ENCODE results near the gene C15orf61.

The C15orf61 gene

GRCh38 chr15:67550522-67550921, 29.6 kb downstream of the C15orf61 start:
- no peaks in the 10 kb centered on the region for H3K9me3 ChIP-seq (replicated peaks in 1 of 2; ENCODE audit: control insufficient read depth in 2 of 2, insufficient read depth in 1 of 2, low read depth in 1 of 2, low read length in 2 of 2)
- no peak overlapping the region for H2BK15ac ChIP-seq (ENCODE audit: low read length)
- DNase-seq (ENCODE audit: low spot score), result no peak
- no peak overlapping the region for H4K8ac ChIP-seq (ENCODE audit: low read depth, low read length)
- no peak overlapping the region for H3K4ac ChIP-seq (ENCODE audit: low read length)
- H2AK5ac ChIP-seq (ENCODE audit: low read depth, low read length), result no peak overlapping the region
- no peak overlapping the region for H3K18ac ChIP-seq (ENCODE audit: low read length)
- no peaks in the 10 kb centered on the region for H3K27me3 ChIP-seq (ENCODE audit: control insufficient read depth in 3 of 3, insufficient read depth in 3 of 3, low read depth in 1 of 3, low read length in 3 of 3)
- no peak overlapping the region for H4K91ac ChIP-seq (ENCODE audit: low read depth, low read length, poor library complexity)
- H3K79me1 ChIP-seq (ENCODE audit: low read depth, low read length), result no peaks in the 10 kb centered on the region
- H3K14ac ChIP-seq (ENCODE audit: low read length), result no peak overlapping the region
- no peak overlapping the region for H2BK120ac ChIP-seq (ENCODE audit: low read depth, low read length)
- H2BK12ac ChIP-seq (ENCODE audit: low read length), result no peak overlapping the region
- H3K27ac ChIP-seq (replicated peaks; ENCODE audit: low read length), result no peak overlapping the region
- no CpG with 5 or more reads among the region's 4 CpGs for WGBS, 2 donors (ENCODE audit: extremely low coverage in 2 of 2, insufficient read length in 2 of 2, insufficient replicate concordance in 1 of 2)
- H3K4me3 ChIP-seq (ENCODE audit: low read length in 2 of 2), result no peak overlapping the region
- H3K4me2 ChIP-seq (ENCODE audit: insufficient read depth, low read length, poor library complexity, severe bottlenecking), result no peak overlapping the region
- H3K9ac ChIP-seq (ENCODE audit: low read depth, low read length, poor library complexity), result no peak overlapping the region
- H2AFZ ChIP-seq (ENCODE audit: low read length), result no peak overlapping the region
- no peak overlapping the region for H3K23ac ChIP-seq (ENCODE audit: low read depth, low read length, poor library complexity)
- peaks cover 6 to 31% of the 10 kb centered on the region in 2 donors for H3K36me3 ChIP-seq (replicated peaks in 1 of 2; ENCODE audit: control insufficient read depth in 2 of 2, insufficient read depth in 2 of 2, low read length in 2 of 2)
- peaks cover 5 to 24% of the 10 kb centered on the region in 2 donors for H3K4me1 ChIP-seq (ENCODE audit: control insufficient read depth in 2 of 2, insufficient read depth in 1 of 2, low read depth in 1 of 2, low read length in 2 of 2)
- H2BK5ac ChIP-seq (ENCODE audit: low read length), result no peak overlapping the region

- H4K8ac ChIP-seq (ENCODE audit: low read depth, low read length), result no peak overlapping the region
- H3K23ac ChIP-seq (ENCODE audit: low read depth, low read length, poor library complexity), result no peak overlapping the region
- peaks cover 4 to 25% of the 10 kb centered on the region in 2 donors for H3K36me3 ChIP-seq (replicated peaks in 1 of 2; ENCODE audit: control insufficient read depth in 2 of 2, insufficient read depth in 2 of 2, low read length in 2 of 2)
- H2BK120ac ChIP-seq (ENCODE audit: low read depth, low read length), result no peak overlapping the region
- no peak overlapping the region for H3K4me2 ChIP-seq (ENCODE audit: insufficient read depth, low read length, poor library complexity, severe bottlenecking)
- H3K4me1 ChIP-seq (ENCODE audit: control insufficient read depth in 2 of 2, insufficient read depth in 1 of 2, low read depth in 1 of 2, low read length in 2 of 2), result peaks cover 5 to 24% of the 10 kb centered on the region in 2 donors
- H3K27me3 ChIP-seq (ENCODE audit: control insufficient read depth in 3 of 3, insufficient read depth in 3 of 3, low read depth in 1 of 3, low read length in 3 of 3), result no peaks in the 10 kb centered on the region
- no peak overlapping the region for H2BK5ac ChIP-seq (ENCODE audit: low read length)
- no peak overlapping the region for H3K9ac ChIP-seq (ENCODE audit: low read depth, low read length, poor library complexity)
- no peak overlapping the region for H2AFZ ChIP-seq (ENCODE audit: low read length)
- WGBS, 2 donors (ENCODE audit: extremely low coverage in 2 of 2, insufficient read length in 2 of 2, insufficient replicate concordance in 1 of 2), result no CpG with 5 or more reads among the region's 1 CpG
- H3K27ac ChIP-seq (replicated peaks; ENCODE audit: low read length), result no peak overlapping the region
- H2AK5ac ChIP-seq (ENCODE audit: low read depth, low read length), result no peak overlapping the region
- no peak overlapping the region for H3K4me3 ChIP-seq (ENCODE audit: low read length in 2 of 2)
- DNase-seq (ENCODE audit: low spot score), result no peak
- H2BK15ac ChIP-seq (ENCODE audit: low read length), result no peak overlapping the region
- no peak overlapping the region for H2BK12ac ChIP-seq (ENCODE audit: low read length)
- H3K4ac ChIP-seq (ENCODE audit: low read length), result no peak overlapping the region
- no peak overlapping the region for H3K14ac ChIP-seq (ENCODE audit: low read length)
- H3K79me1 ChIP-seq (ENCODE audit: low read depth, low read length), result no peaks in the 10 kb centered on the region
- no peaks in the 10 kb centered on the region for H3K9me3 ChIP-seq (replicated peaks in 1 of 2; ENCODE audit: control insufficient read depth in 2 of 2, insufficient read depth in 1 of 2, low read depth in 1 of 2, low read length in 2 of 2)
- no peak overlapping the region for H3K18ac ChIP-seq (ENCODE audit: low read length)
- no peak overlapping the region for H4K91ac ChIP-seq (ENCODE audit: low read depth, low read length, poor library complexity)
These were observed 30.3 kb downstream of the C15orf61 start for GRCh38 chr15:67551207-67551743.

- H3K27me3 ChIP-seq (ENCODE audit: control insufficient read depth in 3 of 3, insufficient read depth in 3 of 3, low read depth in 1 of 3, low read length in 3 of 3), result no peaks in the 10 kb centered on the region
- H3K9me3 ChIP-seq (replicated peaks in 1 of 2; ENCODE audit: control insufficient read depth in 2 of 2, insufficient read depth in 1 of 2, low read depth in 1 of 2, low read length in 2 of 2), result peaks cover 4 to 9% of the 10 kb centered on the region in 2 donors
- no peak overlapping the region for H3K18ac ChIP-seq (ENCODE audit: low read length)
- H3K14ac ChIP-seq (ENCODE audit: low read length), result no peak overlapping the region
- DNase-seq (ENCODE audit: low spot score), result no peak
- H3K9ac ChIP-seq (ENCODE audit: low read depth, low read length, poor library complexity), result no peak overlapping the region
- H3K4me3 ChIP-seq (ENCODE audit: low read length in 2 of 2), result no peak overlapping the region
- no peak overlapping the region for H4K91ac ChIP-seq (ENCODE audit: low read depth, low read length, poor library complexity)
- H2BK5ac ChIP-seq (ENCODE audit: low read length), result no peak overlapping the region
- H4K8ac ChIP-seq (ENCODE audit: low read depth, low read length), result no peak overlapping the region
- no peak overlapping the region for H3K23ac ChIP-seq (ENCODE audit: low read depth, low read length, poor library complexity)
- no peak overlapping the region for H3K4me2 ChIP-seq (ENCODE audit: insufficient read depth, low read length, poor library complexity, severe bottlenecking)
- H2BK120ac ChIP-seq (ENCODE audit: low read depth, low read length), result no peak overlapping the region
- WGBS, 2 donors (ENCODE audit: extremely low coverage in 2 of 2, insufficient read length in 2 of 2, insufficient replicate concordance in 1 of 2), result 100% methylated on average over 1 of the region's 4 CpGs; no CpG with 5 or more reads in 1 of the 2 donors
- H2BK15ac ChIP-seq (ENCODE audit: low read length), result no peak overlapping the region
- no peak overlapping the region for H2AFZ ChIP-seq (ENCODE audit: low read length)
- H2BK12ac ChIP-seq (ENCODE audit: low read length), result no peak overlapping the region
- H3K36me3 ChIP-seq (replicated peaks in 1 of 2; ENCODE audit: control insufficient read depth in 2 of 2, insufficient read depth in 2 of 2, low read length in 2 of 2), result peaks cover 4 to 25% of the 10 kb centered on the region in 2 donors
- peaks cover 0 to 7% of the 10 kb centered on the region in 2 donors for H3K4me1 ChIP-seq (ENCODE audit: control insufficient read depth in 2 of 2, insufficient read depth in 1 of 2, low read depth in 1 of 2, low read length in 2 of 2)
- no peaks in the 10 kb centered on the region for H3K79me1 ChIP-seq (ENCODE audit: low read depth, low read length)
- no peak overlapping the region for H2AK5ac ChIP-seq (ENCODE audit: low read depth, low read length)
- no peak overlapping the region for H3K27ac ChIP-seq (replicated peaks; ENCODE audit: low read length)
- no peak overlapping the region for H3K4ac ChIP-seq (ENCODE audit: low read length)
These were observed 33.6 kb downstream of the C15orf61 start for GRCh38 chr15:67554580-67554979.

GRCh38 chr15:67556976-67557570, 36.1 kb downstream of the C15orf61 start:
- Histone ChIP-seq H3K27me3 (ENCODE audit: control insufficient read depth in 3 of 3, insufficient read depth in 3 of 3, low read depth in 1 of 3, low read length in 3 of 3) (no peaks in the 10 kb centered on the region), H4K8ac (ENCODE audit: low read depth, low read length) (no peak overlapping the region), H3K4me1 (ENCODE audit: control insufficient read depth in 2 of 2, insufficient read depth in 1 of 2, low read depth in 1 of 2, low read length in 2 of 2) (no peaks in the 10 kb centered on the region), H3K9ac (ENCODE audit: low read depth, low read length, poor library complexity) (no peak overlapping the region), H4K91ac (ENCODE audit: low read depth, low read length, poor library complexity) (no peak overlapping the region), H3K79me1 (ENCODE audit: low read depth, low read length) (no peaks in the 10 kb centered on the region), H2BK15ac (ENCODE audit: low read length) (no peak overlapping the region), H2AK5ac (ENCODE audit: low read depth, low read length) (no peak overlapping the region), H2AFZ (ENCODE audit: low read length) (no peak overlapping the region), H3K27ac (replicated peaks; ENCODE audit: low read length) (no peak overlapping the region), H3K9me3 (replicated peaks in 1 of 2; ENCODE audit: control insufficient read depth in 2 of 2, insufficient read depth in 1 of 2, low read depth in 1 of 2, low read length in 2 of 2) (peaks cover 4 to 15% of the 10 kb centered on the region in 2 donors), H3K18ac (ENCODE audit: low read length) (no peak overlapping the region), H3K14ac (ENCODE audit: low read length) (no peak overlapping the region), H3K36me3 (replicated peaks in 1 of 2; ENCODE audit: control insufficient read depth in 2 of 2, insufficient read depth in 2 of 2, low read length in 2 of 2) (peaks cover 0 to 12% of the 10 kb centered on the region in 2 donors), H3K4ac (ENCODE audit: low read length) (no peak overlapping the region), H2BK5ac (ENCODE audit: low read length) (no peak overlapping the region), H2BK12ac (ENCODE audit: low read length) (no peak overlapping the region), H2BK120ac (ENCODE audit: low read depth, low read length) (no peak overlapping the region), H3K4me2 (ENCODE audit: insufficient read depth, low read length, poor library complexity, severe bottlenecking) (no peak overlapping the region), H3K4me3 (ENCODE audit: low read length in 2 of 2) (no peak overlapping the region), H3K23ac (ENCODE audit: low read depth, low read length, poor library complexity) (no peak overlapping the region)
- WGBS, 2 donors (ENCODE audit: extremely low coverage in 2 of 2, insufficient read length in 2 of 2, insufficient replicate concordance in 1 of 2), result no CpG with 5 or more reads among the region's 3 CpGs
- DNase-seq (ENCODE audit: low spot score), result no peak
